Measurements from ENCODE around the gene ZFAND3. TPM values are rescaled to one million over a fixed set of nuclear protein-coding genes. Genes with fewer than 3 reads are reported as not detected.

The ZFAND3 gene
- total and polyA plus RNA-seq, 8 donors, result 19.8 to 164 (median 37.3) TPM

DNA sequence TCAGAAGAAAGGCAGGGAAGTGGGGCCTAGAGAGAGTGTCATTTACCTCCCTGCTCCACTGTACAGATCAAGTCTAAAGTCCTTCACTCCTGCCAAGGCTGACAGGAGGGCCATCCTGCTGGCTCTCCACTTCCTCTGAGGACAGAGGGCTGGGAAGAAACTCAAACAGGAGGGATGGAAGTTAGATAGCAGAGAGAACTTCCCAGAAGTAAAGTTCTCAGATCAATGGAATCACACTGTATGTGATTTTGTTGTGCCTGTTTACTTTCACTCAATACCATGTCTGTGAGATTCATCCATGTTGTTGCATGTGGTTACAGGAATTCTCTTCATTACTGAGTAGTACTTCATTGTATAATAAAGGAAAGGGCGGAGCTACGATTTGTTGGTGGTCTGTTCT is 32.3 kb upstream of the ZFAND3 start:
- H3K4me3 ChIP-seq, result no peak overlapping the region
- WGBS, 5 donors, result 89 to 98% (median 94%) methylated on average over 2 of the region's 2 CpGs
- TF ChIP-seq POLR2AphosphoS5 (IDR thresholded peaks at IDR 0.05) (no peak), EP300 (IDR thresholded peaks at IDR 0.05) (no peak), POLR2A (IDR thresholded peaks at IDR 0.05) (no peak)
- TF ChIP-seq, protein P1, sequence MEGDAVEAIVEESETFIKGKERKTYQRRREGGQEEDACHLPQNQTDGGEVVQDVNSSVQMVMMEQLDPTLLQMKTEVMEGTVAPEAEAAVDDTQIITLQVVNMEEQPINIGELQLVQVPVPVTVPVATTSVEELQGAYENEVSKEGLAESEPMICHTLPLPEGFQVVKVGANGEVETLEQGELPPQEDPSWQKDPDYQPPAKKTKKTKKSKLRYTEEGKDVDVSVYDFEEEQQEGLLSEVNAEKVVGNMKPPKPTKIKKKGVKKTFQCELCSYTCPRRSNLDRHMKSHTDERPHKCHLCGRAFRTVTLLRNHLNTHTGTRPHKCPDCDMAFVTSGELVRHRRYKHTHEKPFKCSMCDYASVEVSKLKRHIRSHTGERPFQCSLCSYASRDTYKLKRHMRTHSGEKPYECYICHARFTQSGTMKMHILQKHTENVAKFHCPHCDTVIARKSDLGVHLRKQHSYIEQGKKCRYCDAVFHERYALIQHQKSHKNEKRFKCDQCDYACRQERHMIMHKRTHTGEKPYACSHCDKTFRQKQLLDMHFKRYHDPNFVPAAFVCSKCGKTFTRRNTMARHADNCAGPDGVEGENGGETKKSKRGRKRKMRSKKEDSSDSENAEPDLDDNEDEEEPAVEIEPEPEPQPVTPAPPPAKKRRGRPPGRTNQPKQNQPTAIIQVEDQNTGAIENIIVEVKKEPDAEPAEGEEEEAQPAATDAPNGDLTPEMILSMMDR (IDR thresholded peaks at IDR 0.05), result no peak
- DNase-seq, result no peak
- H3K27ac ChIP-seq, result no peak overlapping the region
- H3K36me3 ChIP-seq, result no peaks in the 10 kb centered on the region
- peaks cover 24 to 33% (median 33%) of the 10 kb centered on the region in 4 donors for H3K4me1 ChIP-seq
- intact Hi-C loops (cut with DNase I; ENCODE audit: low total_unique reads), result loop anchor here (10.0 kb wide), 1 partner anchor 708 kb away; no protein-coding TSS in a partner anchor
- peaks cover 0 to 29% (median 0%) of the 10 kb centered on the region in 3 donors for H3K27me3 ChIP-seq
- H3K9me3 ChIP-seq, result no peaks in the 10 kb centered on the region

DNA sequence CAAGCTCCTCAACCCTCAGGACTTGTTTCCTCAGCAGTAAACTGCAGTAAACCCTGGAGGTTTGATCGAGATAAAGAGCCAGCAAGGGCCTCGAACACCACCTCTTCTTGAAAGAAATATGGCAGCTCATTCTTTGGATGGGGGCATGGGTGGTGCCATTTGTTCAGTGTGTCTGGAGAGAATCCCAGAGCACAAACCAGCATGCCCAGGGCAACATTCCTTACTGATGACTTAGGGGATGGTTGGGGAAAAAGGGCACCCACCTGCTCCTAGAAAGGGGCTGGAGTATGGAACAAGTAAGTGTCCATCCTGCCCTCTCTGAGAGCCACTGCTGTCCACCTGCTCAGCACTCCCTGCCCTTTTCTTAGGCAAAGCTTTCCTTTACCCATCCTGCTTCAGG is 31.3 kb upstream of the ZFAND3 start:
- TF ChIP-seq EP300 (IDR thresholded peaks at IDR 0.05), result no peak
- no peak for TF ChIP-seq POLR2A (IDR thresholded peaks at IDR 0.05)
- TF ChIP-seq POLR2AphosphoS5 (IDR thresholded peaks at IDR 0.05), result no peak
- TF ChIP-seq, protein P1 (IDR thresholded peaks at IDR 0.05), result no peak
- Histone ChIP-seq H3K4me3 (no peak overlapping the region), H3K27ac (no peak overlapping the region), H3K36me3 (no peaks in the 10 kb centered on the region), H3K9me3 (no peaks in the 10 kb centered on the region), H3K4me1 (peaks cover 20 to 29% (median 28%) of the 10 kb centered on the region in 4 donors), H3K27me3 (peaks cover 0 to 22% (median 0%) of the 10 kb centered on the region in 3 donors)
- DNase-seq, result no peak
- 65 to 76% (median 71%) methylated on average over 2 of the region's 2 CpGs for WGBS, 5 donors
- intact Hi-C loops (cut with DNase I; ENCODE audit: low total_unique reads), result loop anchor here (10.0 kb wide), 1 partner anchor 707 kb away; no protein-coding TSS in a partner anchor

DNA sequence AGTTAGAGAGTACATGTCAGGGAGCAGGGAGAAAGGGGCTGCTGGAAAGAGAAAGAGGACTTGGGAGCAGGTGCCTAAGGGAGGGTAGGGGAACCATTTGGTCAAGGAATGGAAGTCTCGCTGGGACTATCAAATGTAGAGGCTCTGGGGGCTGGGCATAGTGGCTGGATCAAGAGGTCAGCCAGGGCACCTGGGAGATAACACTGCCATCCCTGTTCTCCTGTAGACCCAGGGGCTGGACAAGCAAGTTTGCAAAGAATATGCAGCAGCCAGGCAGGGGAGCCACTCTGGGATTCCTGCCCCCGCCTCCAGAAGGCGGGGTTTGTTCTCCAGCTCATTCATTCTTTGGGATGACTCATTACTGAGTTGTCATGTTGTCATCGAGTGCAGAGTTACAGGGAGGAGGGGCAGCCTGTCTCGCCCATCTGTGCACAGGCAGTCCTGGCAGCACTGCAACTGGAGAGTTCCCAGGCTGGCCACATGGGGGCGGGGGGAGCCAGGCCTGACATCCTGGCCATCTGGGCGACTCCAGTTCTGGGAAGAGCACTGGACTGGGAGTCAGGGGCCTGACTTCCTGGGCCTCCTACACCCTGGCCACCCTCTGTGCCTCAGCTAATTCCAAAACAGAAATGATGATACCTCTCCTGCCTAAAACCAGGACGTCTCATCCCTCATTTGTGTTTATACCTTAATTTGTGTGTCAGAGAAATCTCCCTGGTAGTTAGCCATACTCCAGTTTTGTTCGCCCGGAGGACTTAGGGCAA is 28.2 kb upstream of the ZFAND3 start:
- 20 to 23% (median 22%) methylated on average over 8 to 10 of the region's 10 CpGs for WGBS, 5 donors
- intact Hi-C loops (cut with DNase I; ENCODE audit: low total_unique reads), result no loop called here
- H3K27ac ChIP-seq, result no peak overlapping the region
- H3K4me1 ChIP-seq, result peaks cover 7 to 10% (median 10%) of the 10 kb centered on the region in 4 donors
- no peak for TF ChIP-seq POLR2A (IDR thresholded peaks at IDR 0.05)
- TF ChIP-seq EP300 (IDR thresholded peaks at IDR 0.05), result no peak
- TF ChIP-seq, protein P1 (IDR thresholded peaks at IDR 0.05), result peak in 5 of 7 experiments; percentile 87 to 97 (median 90)
- TF ChIP-seq POLR2AphosphoS5 (IDR thresholded peaks at IDR 0.05), result peak; percentile 49 to 93 (median 62)
- H3K9me3 ChIP-seq, result no peaks in the 10 kb centered on the region
- no peak overlapping the region for H3K4me3 ChIP-seq
- peak; percentile 88 to 95 for DNase-seq
- H3K27me3 ChIP-seq, result no peaks in the 10 kb centered on the region
- no peaks in the 10 kb centered on the region for H3K36me3 ChIP-seq

DNA sequence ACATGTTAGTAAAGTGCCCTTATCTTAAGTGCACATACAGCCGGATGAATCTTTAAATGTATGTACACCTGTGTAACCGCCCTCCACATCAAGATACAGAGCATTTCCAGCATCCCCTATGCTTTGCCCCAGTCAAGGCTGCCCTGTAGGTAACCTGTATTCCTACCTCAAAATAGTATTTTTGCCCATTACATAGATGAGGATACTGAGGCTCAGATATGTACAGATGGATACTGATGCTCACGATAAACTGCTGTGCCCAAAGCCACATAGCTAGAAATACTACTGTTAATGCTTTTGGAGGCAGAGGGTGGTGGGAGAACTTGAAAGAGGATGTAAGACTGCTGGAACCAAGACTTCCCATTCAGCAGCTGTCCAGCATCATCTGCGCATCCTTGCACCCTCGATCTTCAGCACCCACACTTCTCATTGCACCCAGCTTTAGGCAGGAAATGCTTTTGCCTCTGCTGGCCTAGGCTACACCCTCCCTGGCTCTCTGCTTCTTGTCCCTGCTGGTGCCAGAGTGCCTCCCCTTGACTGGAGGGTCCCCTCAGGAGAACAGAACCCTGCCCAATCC is 27.0 kb upstream of the ZFAND3 start:
- H3K27ac ChIP-seq, result no peak overlapping the region
- no peak overlapping the region for H3K4me3 ChIP-seq
- H3K4me1 ChIP-seq, result peaks cover 7 to 10% (median 10%) of the 10 kb centered on the region in 4 donors
- no peaks in the 10 kb centered on the region for H3K9me3 ChIP-seq
- DNase-seq, result no peak
- TF ChIP-seq, protein P1 (IDR thresholded peaks at IDR 0.05), result no peak
- no peak for TF ChIP-seq POLR2AphosphoS5 (IDR thresholded peaks at IDR 0.05)
- no peak for TF ChIP-seq POLR2A (IDR thresholded peaks at IDR 0.05)
- TF ChIP-seq EP300 (IDR thresholded peaks at IDR 0.05), result no peak
- intact Hi-C loops (cut with DNase I; ENCODE audit: low total_unique reads), result no loop called here
- WGBS, 5 donors, result 80 to 92% (median 86%) methylated on average over 5 of the region's 5 CpGs
- no peaks in the 10 kb centered on the region for H3K27me3 ChIP-seq
- H3K36me3 ChIP-seq, result no peaks in the 10 kb centered on the region

Data from stomach (tissue), 9 donors.